HFFc6 (cell line): ENCODE results near the gene PAFAH2. TPM values are rescaled to one million over a fixed set of nuclear protein-coding genes. Genes with fewer than 3 reads are reported as not detected.

Experiments used
- DNase-seq: peaks from one replicate; pipeline ENCODE4 v3.0.0-alpha.2; 2018
- H3K27ac Mint-ChIP-seq: 2 replicates; pipeline ENCODE4 v1.8.0; 2020; ENCODE audit warnings: mild to moderate bottlenecking, mixed read lengths
- H3K27me3 Mint-ChIP-seq: 2 replicates; pipeline ENCODE4 v1.8.0; 2021; ENCODE audit warnings: mild to moderate bottlenecking, moderate library complexity, mixed read lengths; ENCODE audit not compliant: insufficient read depth
- H3K36me3 Mint-ChIP-seq: 2 replicates; pipeline ENCODE4 v1.8.0; 2021; ENCODE audit warnings: low read depth, mixed read lengths
- H3K4me1 Mint-ChIP-seq: 2 replicates; pipeline ENCODE4 v1.8.0; 2020; ENCODE audit warnings: low read depth, mixed read lengths
- H3K4me3 Mint-ChIP-seq: 2 replicates; pipeline ENCODE4 v1.8.0; 2020; ENCODE audit warnings: mild to moderate bottlenecking, moderate library complexity, mixed read lengths
- H3K9me3 Mint-ChIP-seq: 2 replicates; pipeline ENCODE4 v1.8.0; 2020; ENCODE audit warnings: mild to moderate bottlenecking, mixed read lengths
- CTCF ChIP-seq: fragments of 200-600 bp; sonication (generic); IDR thresholded peaks from 2 replicates; pipeline ENCODE4 v1.5.0; 2021; ENCODE audit warnings: antibody characterized with exemption, mild to moderate bottlenecking
- total RNA-seq, 6 experiments: library from RNA; stranded (reverse); fragmentation: NEBNext Ultra II Directional; extraction: Animal tissue kit (Norgen Biotek cat#: 25700); gene quantifications; 2 replicates in 1 of 6; 3 replicates in 5 of 6; pipeline ENCODE4 v1.2.3, GENCODE V29; 2021

PAFAH2 gene
- total RNA-seq, 6 experiments from 2014 or later, result 9.4 to 14.0 (median 10.0) TPM

GRCh38 chr1:26038904-26039303, 41.0 kb upstream of the PAFAH2 start:
- H3K4me3 Mint-ChIP-seq, result no peak overlapping the region
- peaks cover 24% of the 10 kb centered on the region for H3K4me1 Mint-ChIP-seq
- H3K36me3 Mint-ChIP-seq, result no peaks in the 10 kb centered on the region
- H3K9me3 Mint-ChIP-seq, result no peaks in the 10 kb centered on the region
- no peak for DNase-seq
- H3K27me3 Mint-ChIP-seq, result peaks cover 37% of the 10 kb centered on the region
- no peak for TF ChIP-seq CTCF
- H3K27ac Mint-ChIP-seq, result no peak overlapping the region

GRCh38 chr1:26038477-26038876, 40.6 kb upstream of the PAFAH2 start:
- Mint-ChIP-seq H3K4me1 (peaks cover 24% of the 10 kb centered on the region), H3K36me3 (no peaks in the 10 kb centered on the region), H3K4me3 (no peak overlapping the region), H3K27me3 (peaks cover 34% of the 10 kb centered on the region), H3K9me3 (no peaks in the 10 kb centered on the region), H3K27ac (no peak overlapping the region)
- no peak for DNase-seq
- no peak for TF ChIP-seq CTCF

GRCh38 chr1:26037904-26038303, 40.0 kb upstream of the PAFAH2 start:
- Mint-ChIP-seq H3K9me3 (no peaks in the 10 kb centered on the region), H3K4me3 (no peak overlapping the region), H3K27ac (no peak overlapping the region), H3K36me3 (no peaks in the 10 kb centered on the region), H3K27me3 (peaks cover 31% of the 10 kb centered on the region), H3K4me1 (peaks cover 24% of the 10 kb centered on the region)
- no peak for TF ChIP-seq CTCF
- no peak for DNase-seq

GRCh38 chr1:26036756-26037281, 39.0 kb upstream of the PAFAH2 start:
- no peaks in the 10 kb centered on the region for H3K36me3 Mint-ChIP-seq
- H3K4me1 Mint-ChIP-seq, result peaks cover 31% of the 10 kb centered on the region
- H3K4me3 Mint-ChIP-seq, result peak overlapping the region; percentile 93
- H3K27ac Mint-ChIP-seq, result no peak overlapping the region
- DNase-seq, result no peak
- no peaks in the 10 kb centered on the region for H3K9me3 Mint-ChIP-seq
- peaks cover 27% of the 10 kb centered on the region for H3K27me3 Mint-ChIP-seq
- TF ChIP-seq CTCF, result no peak

GRCh38 chr1:26035959-26036755, 38.3 kb upstream of the PAFAH2 start:
- H3K4me1 Mint-ChIP-seq, result peaks cover 38% of the 10 kb centered on the region
- peak overlapping the region; percentile 72 for H3K27ac Mint-ChIP-seq
- H3K36me3 Mint-ChIP-seq, result no peaks in the 10 kb centered on the region; the same call in 1 of the 2 replicates
- peaks cover 25% of the 10 kb centered on the region for H3K27me3 Mint-ChIP-seq
- peak overlapping the region; percentile 93 for H3K4me3 Mint-ChIP-seq
- peak; percentile 100 for TF ChIP-seq CTCF
- no peaks in the 10 kb centered on the region for H3K9me3 Mint-ChIP-seq
- peak; percentile 57 for DNase-seq
